HEK293 (cell line): Measurements from ENCODE around the gene SLC1A7.

ENCODE experiments used
- CTCF ChIA-PET: fragments of 350-600 bp; formaldehyde crosslinking; extraction: SDS; loops from one replicate; lab custom pipeline; 2021; ENCODE audit warnings: antibody characterized with exemption; lab: Yijun Ruan, JAX
- POLR2A ChIA-PET: fragments of 300-600 bp; formaldehyde crosslinking; extraction: SDS; loops from one replicate; lab custom pipeline; 2020; ENCODE audit warnings: antibody characterized with exemption, inconsistent platforms; lab: Yijun Ruan, JAX
- H3K27ac ChIP-seq: fragments of 200-500 bp; sonication (Bioruptor generic); 2 replicates; pipeline ENCODE4 v1.5.1; 2014; ENCODE audit warnings: low read depth, low read length, control low read depth, inconsistent platforms; ENCODE audit errors: extremely low read depth
- H3K36me3 ChIP-seq, 2 experiments: fragments of 200-500 bp in 1 of 2; sonication (Bioruptor generic) in 1 of 2; 1 replicate in 1 of 2; 2 replicates in 1 of 2; pipeline ENCODE4 v1.5.1; 2014 to 2017; ENCODE audit warnings: inconsistent platforms in 2 of 2, low read length in 2 of 2; ENCODE audit not compliant: control insufficient read depth in 2 of 2, insufficient read depth in 1 of 2
- H3K4me1 ChIP-seq: fragments of 200-500 bp; sonication (Bioruptor generic); 2 replicates; pipeline ENCODE4 v1.5.1; 2014; ENCODE audit warnings: mild to moderate bottlenecking, low read length, inconsistent platforms; ENCODE audit not compliant: control insufficient read depth, insufficient read depth
- H3K4me3 ChIP-seq: 2 replicates; pipeline ENCODE4 v1.5.1; 2011; ENCODE audit warnings: low read depth, mild to moderate bottlenecking, control low read depth, low read length, moderate library complexity
- H3K9me3 ChIP-seq: fragments of 200-500 bp; sonication (Bioruptor generic); 2 replicates; pipeline ENCODE4 v1.5.1; 2014; ENCODE audit warnings: low read depth, low read length, inconsistent platforms; ENCODE audit not compliant: control insufficient read depth, insufficient read depth
- KLF1 ChIP-seq: fragments of 450-650 bp; formaldehyde crosslinking; IDR thresholded peaks from 2 replicates; pipeline ENCODE4 v1.5.1; 2016; ENCODE audit warnings: missing biosample characterization, missing genetic modification characterization
- KLF8 ChIP-seq: fragments of 450-650 bp; formaldehyde crosslinking; IDR thresholded peaks from 2 replicates; pipeline ENCODE4 v1.5.1; 2016; ENCODE audit warnings: missing biosample characterization, missing genetic modification characterization
- MEIS1 ChIP-seq: sonication (generic); formaldehyde crosslinking; IDR thresholded peaks from 2 replicates; pipeline ENCODE4 v1.8.1; 2022; ENCODE audit warnings: missing genetic modification reagents, mild to moderate bottlenecking, borderline replicate concordance
- SP2 ChIP-seq: fragments of 450-650 bp; formaldehyde crosslinking; IDR thresholded peaks from 2 replicates; pipeline ENCODE4 v1.5.1; 2016; ENCODE audit warnings: missing biosample characterization, missing genetic modification characterization
- ZBTB20 ChIP-seq: fragments of 450-650 bp; formaldehyde crosslinking; IDR thresholded peaks from 2 replicates; pipeline ENCODE4 v1.5.1; 2016; ENCODE audit warnings: missing biosample characterization, missing genetic modification characterization
- ZBTB44 ChIP-seq: fragments of 450-650 bp; IDR thresholded peaks from 2 replicates; pipeline ENCODE4 v1.5.1; 2018; ENCODE audit warnings: missing biosample characterization, mild to moderate bottlenecking, missing genetic modification characterization
- ZFP41 ChIP-seq: fragments of 450-650 bp; formaldehyde crosslinking; IDR thresholded peaks from 2 replicates; pipeline ENCODE4 v1.5.1; 2016; ENCODE audit warnings: missing biosample characterization, missing genetic modification characterization, borderline replicate concordance
- ZIC2 ChIP-seq: fragments of 450-650 bp; formaldehyde crosslinking; IDR thresholded peaks from 2 replicates; pipeline ENCODE4 v1.5.1; 2016; ENCODE audit warnings: missing biosample characterization, missing genetic modification characterization
- ZNF10 ChIP-seq: fragments of 450-650 bp; formaldehyde crosslinking; IDR thresholded peaks from 2 replicates; pipeline ENCODE4 v1.5.1; 2017; ENCODE audit warnings: missing biosample characterization, missing genetic modification characterization
- ZNF16 ChIP-seq: fragments of 450-650 bp; formaldehyde crosslinking; IDR thresholded peaks from 2 replicates; pipeline ENCODE4 v1.5.1; 2016; ENCODE audit warnings: low read depth, missing biosample characterization, missing genetic modification characterization
- ZNF18 ChIP-seq: fragments of 450-650 bp; formaldehyde crosslinking; IDR thresholded peaks from 2 replicates; pipeline ENCODE4 v1.5.1; 2016; ENCODE audit warnings: missing biosample characterization, missing genetic modification characterization
- ZNF223 ChIP-seq: fragments of 450-650 bp; formaldehyde crosslinking; IDR thresholded peaks from 2 replicates; pipeline ENCODE4 v1.5.1; 2016; ENCODE audit warnings: missing biosample characterization, missing genetic modification characterization
- ZNF394 ChIP-seq: fragments of 450-650 bp; formaldehyde crosslinking; IDR thresholded peaks from 2 replicates; pipeline ENCODE4 v1.5.1; 2016; ENCODE audit warnings: missing biosample characterization, missing genetic modification characterization, mild to moderate bottlenecking, moderate library complexity, borderline replicate concordance
- ZNF433 ChIP-seq: fragments of 450-650 bp; formaldehyde crosslinking; IDR thresholded peaks from 2 replicates; pipeline ENCODE4 v1.5.1; 2016; ENCODE audit warnings: missing biosample characterization, missing genetic modification characterization, low read depth
- ZNF530 ChIP-seq: fragments of 450-650 bp; formaldehyde crosslinking; IDR thresholded peaks from 2 replicates; pipeline ENCODE4 v1.5.1; 2016; ENCODE audit warnings: low read depth, missing biosample characterization, missing genetic modification characterization
- ZNF571 ChIP-seq: fragments of 450-650 bp; formaldehyde crosslinking; IDR thresholded peaks from 2 replicates; pipeline ENCODE4 v1.5.0; 2017; ENCODE audit warnings: missing biosample characterization, missing genetic modification characterization
- ZNF629 ChIP-seq: fragments of 450-650 bp; formaldehyde crosslinking; IDR thresholded peaks from 2 replicates; pipeline ENCODE4 v1.5.1; 2017; ENCODE audit warnings: missing biosample characterization, missing genetic modification characterization
- ZNF664 ChIP-seq: fragments of 450-650 bp; formaldehyde crosslinking; IDR thresholded peaks from 2 replicates; pipeline ENCODE4 v1.5.1; 2016; ENCODE audit warnings: missing biosample characterization, missing genetic modification characterization
- ZNF76 ChIP-seq: fragments of 450-650 bp; formaldehyde crosslinking; IDR thresholded peaks from 2 replicates; pipeline ENCODE4; 2016; ENCODE audit warnings: low read depth, missing biosample characterization, missing genetic modification characterization, borderline replicate concordance
- ZNF792 ChIP-seq: fragments of 450-650 bp; formaldehyde crosslinking; IDR thresholded peaks from 2 replicates; pipeline ENCODE4 v1.5.1; 2016; ENCODE audit warnings: missing biosample characterization, missing genetic modification characterization
- ZSCAN16 ChIP-seq: fragments of 450-650 bp; formaldehyde crosslinking; IDR thresholded peaks from 2 replicates; pipeline ENCODE4 v1.5.1; 2016; ENCODE audit warnings: missing biosample characterization, missing genetic modification characterization
- ZSCAN4 ChIP-seq: fragments of 450-650 bp; formaldehyde crosslinking; IDR thresholded peaks from 2 replicates; pipeline ENCODE4 v1.5.1; 2017; ENCODE audit warnings: missing biosample characterization, missing genetic modification characterization

The SLC1A7 gene

GRCh38 chr1:53092659-53093450, 49.6 kb downstream of the SLC1A7 start (continued):
- TF ChIP-seq ZBTB20 (tag by site-specific recombination) (no peak), ZNF394 (tag by site-specific recombination) (no peak)

- no peaks in the 10 kb centered on the region for H3K36me3 ChIP-seq
- ChIA-PET POLR2A (no interaction called here), CTCF (no interaction called here)
- no peaks in the 10 kb centered on the region for H3K4me1 ChIP-seq
- no peak for TF ChIP-seq KLF8
- TF ChIP-seq ZFP41 (tag by site-specific recombination), result no peak
- TF ChIP-seq ZSCAN4 (tag by site-specific recombination), result no peak
- TF ChIP-seq ZNF76 (tag by site-specific recombination), result no peak
- TF ChIP-seq ZBTB44 (tag by site-specific recombination), result no peak
- TF ChIP-seq ZNF433 (tag by site-specific recombination), result no peak
- TF ChIP-seq ZNF223, result no peak
- no peak for TF ChIP-seq ZNF18 (tag by site-specific recombination)
- TF ChIP-seq ZNF629 (tag by site-specific recombination), result no peak
- no peak for TF ChIP-seq ZNF16 (tag by site-specific recombination)
- no peak for TF ChIP-seq ZNF664 (tag by site-specific recombination)
- TF ChIP-seq ZNF10 (tag by site-specific recombination), result no peak
- TF ChIP-seq MEIS1 (CRISPR knock-in tag), result no peak
- H3K4me3 ChIP-seq, result no peak overlapping the region
- no peaks in the 10 kb centered on the region for H3K9me3 ChIP-seq
- H3K27ac ChIP-seq, result no peak overlapping the region
Observed at GRCh38 chr1:53091841-53092645, 50.4 kb downstream of the SLC1A7 start.

- CTCF ChIA-PET, result interaction anchor here (1.7 kb wide), 1 partner anchor 95 kb away, joined by 4 read pairs; no protein-coding TSS in a partner anchor
- Histone ChIP-seq H3K4me3 (no peak overlapping the region), H3K27ac (no peak overlapping the region), H3K4me1 (no peaks in the 10 kb centered on the region), H3K9me3 (no peaks in the 10 kb centered on the region), H3K36me3 (no peaks in the 10 kb centered on the region)
- POLR2A ChIA-PET, result no interaction called here
- TF ChIP-seq SP2 (0 out of 2 replicates have a peak, but pooled peaks have one; percentile 17), ZSCAN16 (tag by site-specific recombination) (no peak), ZNF530 (tag by site-specific recombination) (no peak), ZNF792 (tag by site-specific recombination) (no peak), KLF8 (no peak), KLF1 (tag by site-specific recombination) (peak; percentile 41; the same call in 1 of the 2 replicates), ZNF571 (no peak), ZIC2 (tag by site-specific recombination) (0 out of 2 replicates have a peak, but pooled peaks have one; percentile 27)
Observed at GRCh38 chr1:53090227-53091147, 52.0 kb downstream of the SLC1A7 start.
